GM23338 (cell line): Measurements from ENCODE around the gene MIER2. TPM values are rescaled to one million over a fixed set of nuclear protein-coding genes. Genes with fewer than 3 reads are reported as not detected.

Experiments used
- ATAC-seq: fragments of 200-7000 bp; cut with Tn5 transposase; 3 replicates; pipeline ENCODE4 v1.9.1; 2020
- DNase-seq: peaks from one replicate; pipeline ENCODE4 v3.0.0-alpha.2; 2015; ENCODE audit warnings: low spot score
- H2AFZ ChIP-seq: fragments of 200-600 bp; sonication (generic); 2 replicates; pipeline ENCODE4 v1.8.0; 2016; ENCODE audit warnings: antibody characterized with exemption, mild to moderate bottlenecking, moderate library complexity
- H3F3A ChIP-seq: fragments of 200-600 bp; sonication (generic); replicated peaks from 2 replicates; pipeline ENCODE4 v1.8.0; 2017; ENCODE audit warnings: antibody characterized with exemption, mixed run types, low read depth
- H3K27ac ChIP-seq: fragments of 200-600 bp; sonication (generic); 2 replicates; pipeline ENCODE4 v1.6.1; 2016; ENCODE audit warnings: low read depth
- H3K27me3 ChIP-seq: fragments of 200-600 bp; sonication (generic); 2 replicates; pipeline ENCODE4 v1.8.0; 2016; ENCODE audit warnings: mild to moderate bottlenecking, mixed run types, moderate library complexity; ENCODE audit not compliant: insufficient read depth
- H3K36me3 ChIP-seq: fragments of 200-600 bp; sonication (generic); 2 replicates; pipeline ENCODE4 v1.8.0; 2016; ENCODE audit warnings: mild to moderate bottlenecking; ENCODE audit not compliant: insufficient read depth
- H3K4me1 ChIP-seq: fragments of 200-600 bp; sonication (generic); 2 replicates; pipeline ENCODE4 v1.8.0; 2016; ENCODE audit warnings: mild to moderate bottlenecking, moderate library complexity; ENCODE audit not compliant: insufficient read depth
- H3K4me2 ChIP-seq: fragments of 200-600 bp; sonication (generic); 2 replicates; pipeline ENCODE4 v1.7.1; 2017; ENCODE audit warnings: mixed run types
- H3K4me3 ChIP-seq: fragments of 200-600 bp; sonication (generic); 2 replicates; pipeline ENCODE4 v1.6.1; 2016; ENCODE audit warnings: mixed run types
- H3K79me2 ChIP-seq: fragments of 200-600 bp; sonication (generic); replicated peaks from 2 replicates; pipeline ENCODE4 v1.8.0; 2017; ENCODE audit warnings: mild to moderate bottlenecking; ENCODE audit not compliant: insufficient read depth
- H3K9me2 ChIP-seq: fragments of 200-600 bp; sonication (generic); 2 replicates; pipeline ENCODE4 v1.8.0; 2017; ENCODE audit not compliant: insufficient read depth
- H4K20me1 ChIP-seq: fragments of 200-600 bp; sonication (generic); replicated peaks from 2 replicates; pipeline ENCODE4 v1.8.0; 2017; ENCODE audit warnings: mild to moderate bottlenecking; ENCODE audit not compliant: insufficient read depth
- H3K27ac Mint-ChIP-seq: 2 replicates; pipeline ENCODE4 v1.8.0; 2020; ENCODE audit warnings: inconsistent platforms, mild to moderate bottlenecking, moderate library complexity, mixed read lengths
- H3K27me3 Mint-ChIP-seq: 3 replicates; pipeline ENCODE4 v1.8.0; 2022; ENCODE audit warnings: low read depth, mild to moderate bottlenecking, moderate library complexity, mixed read lengths, inconsistent platforms; ENCODE audit not compliant: insufficient read depth, poor library complexity
- H3K36me3 Mint-ChIP-seq: 3 replicates; pipeline ENCODE4 v1.8.0; 2021; ENCODE audit warnings: low read depth, mild to moderate bottlenecking, inconsistent platforms, moderate library complexity, mixed read lengths
- H3K4me1 Mint-ChIP-seq: 3 replicates; pipeline ENCODE4 v1.8.0; 2020; ENCODE audit warnings: mild to moderate bottlenecking, inconsistent platforms, mixed read lengths
- H3K4me3 Mint-ChIP-seq: 3 replicates; pipeline ENCODE4 v1.8.0; 2021; ENCODE audit warnings: moderate library complexity, mild to moderate bottlenecking, inconsistent platforms, mixed read lengths
- H3K9me3 Mint-ChIP-seq: 3 replicates; pipeline ENCODE4 v1.8.0; 2020; ENCODE audit warnings: moderate library complexity, mild to moderate bottlenecking, inconsistent platforms, mixed read lengths
- CTCF ChIP-seq, 2 experiments: fragments of 200-600 bp in 1 of 2; sonication (generic) in 1 of 2; conservative IDR thresholded peaks; 2 replicates each; pipeline versions ENCODE4 v1.5.1 to v1.6.1; 2016 to 2017; ENCODE audit warnings: antibody characterized with exemption in 2 of 2, low read depth in 2 of 2, mild to moderate bottlenecking in 2 of 2, moderate library complexity in 1 of 2
- EZH2 ChIP-seq: fragments of 200-600 bp; sonication (generic); IDR thresholded peaks from one replicate; pipeline ENCODE4 v1.8.0; 2017; ENCODE audit warnings: antibody characterized with exemption, mild to moderate bottlenecking, low read depth; ENCODE audit not compliant: unreplicated experiment
- EZH2phosphoT487 ChIP-seq: fragments of 200-600 bp; sonication (generic); IDR thresholded peaks from one replicate; pipeline ENCODE4 v1.8.1; 2018; ENCODE audit warnings: antibody characterized with exemption; ENCODE audit not compliant: unreplicated experiment
- NANOG ChIP-seq: IDR thresholded peaks from 2 replicates; pipeline ENCODE4 v1.6.1; 2016; ENCODE audit warnings: antibody characterized with exemption, borderline replicate concordance
- POLR2AphosphoS5 ChIP-seq: IDR thresholded peaks from 2 replicates; pipeline ENCODE4 v1.6.1; 2016; ENCODE audit warnings: antibody characterized with exemption, low read depth
- STAT1 ChIP-seq: IDR thresholded peaks from one replicate; pipeline ENCODE4 v1.6.1; 2016; ENCODE audit warnings: antibody characterized with exemption; ENCODE audit not compliant: unreplicated experiment
- ZNF114 ChIP-seq: fragments of 250-450 bp; sonication (Bioruptor Pico); IDR thresholded peaks from 2 replicates; pipeline ENCODE4 v1.5.0; 2020; ENCODE audit warnings: mild to moderate bottlenecking, moderate library complexity
- ZNF331 ChIP-seq: fragments of 250-450 bp; sonication (Bioruptor Pico); IDR thresholded peaks from 2 replicates; pipeline ENCODE4 v1.5.0; 2020; ENCODE audit warnings: low read depth, mild to moderate bottlenecking, moderate library complexity
- ZNF462 ChIP-seq: fragments of 250-450 bp; sonication (Bioruptor Pico); IDR thresholded peaks from 2 replicates; pipeline ENCODE4 v1.5.0; 2020; ENCODE audit warnings: mild to moderate bottlenecking, moderate library complexity
- polyA plus RNA-seq: library from polyadenylated mRNA; unstranded; fragments of >200 nt; fragmentation: Nextera tagmentation; extraction: Ambion mirVana; gene quantifications from 2 replicates; pipeline ENCODE4 v1.2.1, GENCODE V29; 2016
- total RNA-seq: library from RNA; depleted of rRNA; stranded (reverse); fragments of >200 nt; shearing (Covaris generic); gene quantifications from 2 replicates; pipeline ENCODE4 v1.2.3, GENCODE V29; 2014

Gene MIER2
- total and polyA plus RNA-seq, 2 experiments from 2014 or later: 30.2 to 37.9 TPM

- peaks cover 9% of the 10 kb centered on the region; the same call in 1 of the 2 replicates for H4K20me1 ChIP-seq
- H3K4me3 ChIP-seq: no peak overlapping the region
- peaks cover 36% of the 10 kb centered on the region for H3K79me2 ChIP-seq
- Mint-ChIP-seq H3K27me3 (peaks cover 7% of the 10 kb centered on the region), H3K4me3 (no peak overlapping the region), H3K36me3 (peaks cover 66% of the 10 kb centered on the region), H3K4me1 (no peaks in the 10 kb centered on the region), H3K27ac (no peak overlapping the region), H3K9me3 (no peaks in the 10 kb centered on the region; the same call in 2 of the 3 replicates)
- ATAC-seq: no peak
- H2AFZ ChIP-seq: no peak overlapping the region
- DNase-seq: no peak
- no peak overlapping the region for H3K4me2 ChIP-seq
- H3K36me3 ChIP-seq: no peaks in the 10 kb centered on the region
- no peaks in the 10 kb centered on the region for H3K27me3 ChIP-seq
- H3K4me1 ChIP-seq: no peaks in the 10 kb centered on the region
- H3K27ac ChIP-seq: no peak overlapping the region
- H3F3A ChIP-seq: no peaks in the 10 kb centered on the region
- H3K9me2 ChIP-seq: no peaks in the 10 kb centered on the region
- TF ChIP-seq EZH2: no peak
Measured at GRCh38 chr19:313169-313987, 31.2 kb downstream of the MIER2 start.

GRCh38 chr19:311813-312261 is 32.8 kb downstream of the MIER2 start:
- peaks cover 7% of the 10 kb centered on the region for H3K27me3 Mint-ChIP-seq
- DNase-seq: no peak
- ATAC-seq: no peak
- H3K79me2 ChIP-seq: peaks cover 24% of the 10 kb centered on the region
- H3K27ac Mint-ChIP-seq: no peak overlapping the region
- no peak overlapping the region for H3K4me3 Mint-ChIP-seq
- H3K4me1 ChIP-seq: no peaks in the 10 kb centered on the region
- no peaks in the 10 kb centered on the region for H3F3A ChIP-seq
- H3K27ac ChIP-seq: no peak overlapping the region
- H4K20me1 ChIP-seq: no peaks in the 10 kb centered on the region
- no peaks in the 10 kb centered on the region for H3K36me3 ChIP-seq
- H3K9me3 Mint-ChIP-seq: no peaks in the 10 kb centered on the region; the same call in 2 of the 3 replicates
- no peak overlapping the region for H2AFZ ChIP-seq
- peaks cover 64% of the 10 kb centered on the region for H3K36me3 Mint-ChIP-seq
- no peaks in the 10 kb centered on the region for H3K9me2 ChIP-seq
- H3K4me3 ChIP-seq: no peak overlapping the region
- no peak overlapping the region for H3K4me2 ChIP-seq
- no peaks in the 10 kb centered on the region for H3K4me1 Mint-ChIP-seq
- H3K27me3 ChIP-seq: no peaks in the 10 kb centered on the region
- TF ChIP-seq STAT1 (no peak), ZNF331 (CRISPR knock-in tag) (no peak), ZNF462 (CRISPR knock-in tag) (no peak), CTCF (conservative IDR thresholded peaks at IDR 0.05; ENCODE audit: low read depth in 2 of 2) (no peak), EZH2phosphoT487 (no peak), POLR2AphosphoS5 (no peak), ZNF114 (no peak), NANOG (no peak)
